CD4-positive, alpha-beta T cell treated with Interleukin-17A for 1 hour (primary cell): Measurements from ENCODE around the gene IFT88.
A peak's percentile ranks its signal among the peaks of the same experiment; 100 is the strongest.

Source experiments
- DNase-seq: peaks from one replicate; pipeline ENCODE4 v3.0.0-alpha.2; 2020

The IFT88 gene

DNA sequence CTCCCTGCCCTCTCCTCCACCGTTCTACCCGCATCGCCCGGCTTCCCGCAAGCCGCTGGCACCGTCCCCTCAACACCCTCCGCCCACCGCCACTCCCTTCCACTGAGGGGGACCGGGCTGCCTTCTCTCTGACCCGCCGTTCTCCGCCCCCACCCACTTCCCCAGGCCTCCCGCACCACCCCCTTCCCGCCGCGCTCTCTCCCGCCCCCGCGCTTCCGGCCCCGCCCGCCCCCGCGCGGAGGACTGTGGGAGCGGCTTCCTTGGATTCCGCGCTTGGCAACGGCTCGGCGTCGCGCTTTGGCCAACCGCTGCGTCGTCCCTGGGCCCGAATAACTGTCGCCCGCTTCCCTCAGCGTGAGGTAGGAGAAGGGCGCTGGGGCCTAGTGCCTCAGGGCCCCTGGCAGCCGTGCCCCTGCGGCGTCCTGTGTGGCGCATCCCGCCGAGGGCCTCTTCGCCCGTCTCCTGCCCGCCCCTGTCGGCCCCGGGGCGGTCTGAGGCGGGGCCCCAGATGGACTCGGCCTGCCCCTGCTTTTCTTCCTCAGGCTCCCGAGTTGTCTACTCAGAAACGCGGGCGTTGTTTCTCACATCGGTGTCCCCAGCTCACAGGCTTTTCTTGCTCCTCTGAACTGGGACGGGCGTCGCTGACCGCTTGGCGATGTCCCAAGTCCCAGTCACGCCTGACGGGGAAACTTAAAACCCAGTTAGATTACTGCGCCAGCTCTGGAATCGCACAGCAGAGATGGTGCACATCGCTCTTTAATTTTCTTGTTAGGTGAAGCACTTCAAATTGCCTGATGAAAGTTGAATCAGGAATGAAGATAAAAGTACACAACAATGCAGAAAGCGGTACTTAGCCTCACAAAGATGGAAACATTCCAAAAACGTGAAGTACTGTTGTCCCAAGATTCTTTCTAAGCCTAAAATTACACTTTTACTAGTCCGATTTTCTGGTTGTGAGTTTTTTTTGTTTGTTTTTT lies at the start of gene IFT88:
Gene IFT88, plus strand, starts transcription at position 260 of the 977 bp plus-strand sequence. CDS start 7,229 bp downstream, outside the sequence.
- peak; percentile 84 for DNase-seq

GRCh38 chr13:20518660-20519100 lies 48.3 kb upstream of the IFT88 start:
- no peak for DNase-seq

GRCh38 chr13:20519875-20520274 lies 47.1 kb upstream of the IFT88 start:
- DNase-seq: no peak

- no peak for DNase-seq
Observed at GRCh38 chr13:20521364-20522115, 45.4 kb upstream of the IFT88 start.

DNA sequence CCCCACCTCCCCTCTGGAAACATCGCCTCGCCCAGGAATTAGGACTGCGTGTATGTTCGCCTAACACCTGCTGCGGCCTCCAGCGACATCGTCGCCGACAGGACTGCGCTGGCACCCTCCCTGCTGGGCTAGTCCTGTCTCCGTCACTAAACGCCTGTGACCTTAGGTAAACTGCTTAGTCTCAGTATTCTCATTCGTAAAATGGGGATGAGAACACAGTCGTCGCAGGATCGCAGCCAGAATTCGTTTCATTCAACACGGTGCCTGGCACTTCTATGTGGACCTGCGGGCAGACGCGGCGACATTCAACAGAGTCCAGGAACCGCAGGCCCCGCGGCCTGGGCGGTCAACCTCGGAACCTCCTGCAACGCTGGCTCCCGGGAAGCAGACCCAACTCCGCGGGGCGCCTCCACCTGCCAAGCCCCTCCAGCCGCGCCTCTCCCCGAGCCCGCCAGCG lies 41.8 kb upstream of the IFT88 start:
- DNase-seq: peak; percentile 26

DNA sequence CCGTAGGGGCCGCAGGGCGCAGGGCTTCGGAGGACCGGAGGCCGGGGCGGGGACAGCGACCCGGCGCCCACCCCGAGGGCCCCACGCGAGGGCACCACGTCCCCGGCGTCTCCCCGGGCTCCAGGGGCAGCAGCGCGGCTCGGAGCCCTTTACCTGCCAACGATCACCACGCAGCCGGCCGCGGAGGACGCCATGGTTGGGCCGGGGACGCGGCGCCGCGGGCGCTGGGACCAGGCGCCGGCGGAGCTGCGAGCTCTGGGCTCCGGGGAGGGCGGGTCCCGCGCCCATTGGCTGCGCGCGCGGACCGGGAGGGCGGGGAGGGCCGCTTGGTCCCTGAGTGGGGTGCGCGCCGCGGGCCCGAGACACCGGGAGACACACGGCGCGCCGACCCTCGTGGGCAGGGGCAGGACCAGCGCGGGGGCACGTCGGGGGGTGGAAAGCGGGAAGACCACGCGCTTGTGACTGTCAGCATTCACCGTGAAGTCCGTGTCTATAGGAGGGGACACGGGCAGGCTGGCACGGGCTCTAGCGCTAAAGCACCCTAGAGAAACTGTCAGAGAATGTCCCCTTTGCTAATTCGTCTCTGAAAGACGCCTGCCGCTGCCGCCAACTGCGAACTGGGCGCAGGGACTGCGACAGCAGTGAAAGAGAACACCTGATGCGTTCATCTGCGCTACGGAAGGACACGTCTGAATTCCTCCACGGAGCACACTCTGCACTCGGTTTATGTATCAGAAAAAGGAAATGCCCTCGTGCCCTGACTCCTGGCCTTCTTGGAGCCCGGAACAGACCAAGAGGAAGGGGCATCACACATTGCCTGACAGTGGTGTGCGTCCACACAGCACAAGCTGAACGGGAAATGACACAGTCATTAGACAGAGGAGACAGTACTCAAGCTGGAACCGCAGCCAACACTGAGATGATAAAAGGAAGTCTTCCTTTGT lies 41.1 kb upstream of the IFT88 start, which contains the start of gene CRYL1:
Gene CRYL1, minus strand, starts transcription at position 257 of the 944 bp plus-strand sequence. Its CDS starts 63 bp downstream, at position 194.
- peak; percentile 75 for DNase-seq

- no peak for DNase-seq
Observed at GRCh38 chr13:20526664-20527063, 40.3 kb upstream of the IFT88 start.

GRCh38 chr13:20528452-20528851 lies 38.5 kb upstream of the IFT88 start:
- DNase-seq: no peak

DNA sequence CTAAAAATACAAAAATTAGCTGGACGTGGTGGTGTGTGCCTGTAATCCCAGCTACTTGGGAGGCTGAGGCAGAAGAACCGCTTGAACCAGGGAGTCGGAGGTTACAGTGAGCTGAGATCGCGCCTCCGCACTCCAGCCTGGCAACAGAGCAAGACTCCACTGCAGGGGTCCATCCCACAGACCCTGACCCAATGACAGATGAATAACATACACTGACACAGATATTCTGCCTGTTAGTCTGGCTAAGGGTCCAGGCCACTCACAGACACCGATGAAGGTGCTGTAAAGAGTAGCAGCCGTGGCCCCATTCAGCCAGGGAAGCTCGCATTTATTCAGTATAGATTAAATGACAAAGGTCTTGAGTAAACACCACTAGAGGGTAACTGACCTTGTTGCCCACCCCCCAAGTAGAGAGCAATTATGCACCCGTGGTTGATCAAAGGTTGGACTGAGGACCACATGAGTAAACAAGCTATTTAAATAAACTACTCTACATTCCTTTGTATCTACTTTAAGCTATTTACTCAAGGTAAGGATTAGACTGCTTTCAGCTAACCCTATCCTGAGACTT lies 32.8 kb upstream of the IFT88 start:
- no peak for DNase-seq

GRCh38 chr13:20536992-20537391 lies 30.0 kb upstream of the IFT88 start:
- no peak for DNase-seq

- DNase-seq: no peak
Observed at GRCh38 chr13:20544201-20544923, 22.6 kb upstream of the IFT88 start.

DNA sequence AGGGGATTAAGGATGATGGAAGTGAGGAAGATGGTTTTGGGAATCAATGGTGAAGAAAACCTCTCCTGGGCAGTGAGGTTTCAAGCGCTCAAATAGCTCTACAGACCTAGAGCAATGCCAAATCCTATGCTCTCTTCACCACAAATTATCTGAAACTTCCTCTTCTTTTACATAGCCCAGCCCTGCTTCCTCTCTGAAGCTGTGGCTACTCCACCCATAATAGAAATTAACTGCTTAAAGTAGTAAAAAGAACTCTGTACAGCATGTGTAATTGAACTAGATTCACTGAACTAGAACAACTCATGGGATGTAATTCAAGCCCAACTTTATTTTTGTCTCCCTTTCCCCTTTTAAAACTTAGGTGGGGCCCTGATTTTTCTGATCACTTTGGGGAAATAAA lies 20.4 kb upstream of the IFT88 start:
- DNase-seq: no peak

- DNase-seq: no peak
Observed at GRCh38 chr13:20547479-20547908, 19.5 kb upstream of the IFT88 start.

DNA sequence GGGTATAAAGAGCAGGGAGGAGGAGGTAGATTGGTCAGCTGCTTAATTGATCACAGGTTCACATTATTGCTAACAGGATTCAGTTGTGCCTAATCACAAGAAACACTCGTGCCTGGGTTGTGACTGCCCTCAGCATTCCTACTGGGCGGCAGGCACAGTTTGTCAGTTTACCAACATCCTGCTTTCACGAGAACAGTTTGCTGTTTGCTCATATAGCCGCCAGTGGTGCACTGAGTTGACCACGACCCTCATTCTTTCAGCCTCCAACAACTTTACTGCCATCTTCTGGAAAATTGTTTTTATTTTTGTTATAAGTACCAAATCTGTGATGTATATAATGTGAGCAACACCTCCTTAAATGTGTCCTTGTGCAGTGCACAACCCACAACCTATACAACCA lies 16.2 kb upstream of the IFT88 start:
- DNase-seq: no peak

DNA sequence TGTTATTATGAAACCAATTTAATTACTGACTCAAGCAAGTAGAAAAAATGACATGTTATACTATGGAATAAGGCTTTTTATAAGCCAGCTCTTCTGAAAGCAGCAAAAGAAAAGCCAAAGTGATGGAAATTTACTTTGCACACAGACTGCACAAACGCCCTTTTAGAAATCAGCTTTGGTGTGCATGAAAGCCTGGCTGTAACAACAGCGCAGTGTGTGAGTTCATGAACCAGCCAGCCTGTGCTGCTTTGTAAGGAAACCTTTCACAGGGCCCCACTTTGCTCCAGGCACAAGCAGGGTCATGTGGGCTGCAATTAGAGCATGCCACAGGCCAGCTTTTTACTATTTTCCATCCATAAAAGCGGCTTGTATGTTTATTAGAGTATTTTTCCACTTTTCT lies 13.6 kb upstream of the IFT88 start:
- no peak for DNase-seq

- DNase-seq: no peak
Observed at GRCh38 chr13:20558982-20559381, 8.0 kb upstream of the IFT88 start.

DNA sequence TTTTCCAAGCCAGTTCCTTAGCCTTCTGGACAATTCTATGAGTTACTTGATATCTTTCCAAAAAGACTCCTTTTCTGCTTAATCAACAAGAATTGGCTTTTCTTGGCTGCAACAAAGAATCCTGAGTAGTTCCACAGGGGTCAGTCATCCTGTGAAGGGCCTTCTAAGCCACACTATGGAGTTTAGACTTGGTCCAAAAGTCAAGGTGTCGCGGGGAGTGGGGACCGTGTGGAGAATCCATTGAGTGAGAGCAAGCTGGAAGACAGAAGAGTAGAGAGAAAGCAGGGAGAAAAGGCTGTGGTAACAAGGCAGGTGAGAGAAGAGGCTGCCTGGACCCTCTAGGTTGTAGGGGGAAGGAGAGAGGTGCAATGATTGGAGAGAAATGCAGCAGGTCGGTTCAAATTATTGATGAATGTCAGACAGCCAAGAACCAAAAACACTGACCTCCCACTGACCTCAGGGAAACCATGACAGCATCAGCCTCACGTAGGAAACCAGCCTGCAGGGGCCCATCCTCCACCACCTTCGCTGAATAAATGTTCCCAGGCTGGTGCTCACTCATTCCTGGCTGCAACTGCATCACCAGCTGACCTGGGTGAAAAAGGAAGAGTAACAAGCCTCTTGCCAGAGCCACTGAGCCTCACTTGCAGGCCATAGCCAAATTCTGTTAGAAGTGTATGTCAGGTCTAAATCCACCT lies 7.1 kb upstream of the IFT88 start:
- DNase-seq: no peak

GRCh38 chr13:20561741-20562140 lies 5.2 kb upstream of the IFT88 start:
- DNase-seq: no peak

DNA sequence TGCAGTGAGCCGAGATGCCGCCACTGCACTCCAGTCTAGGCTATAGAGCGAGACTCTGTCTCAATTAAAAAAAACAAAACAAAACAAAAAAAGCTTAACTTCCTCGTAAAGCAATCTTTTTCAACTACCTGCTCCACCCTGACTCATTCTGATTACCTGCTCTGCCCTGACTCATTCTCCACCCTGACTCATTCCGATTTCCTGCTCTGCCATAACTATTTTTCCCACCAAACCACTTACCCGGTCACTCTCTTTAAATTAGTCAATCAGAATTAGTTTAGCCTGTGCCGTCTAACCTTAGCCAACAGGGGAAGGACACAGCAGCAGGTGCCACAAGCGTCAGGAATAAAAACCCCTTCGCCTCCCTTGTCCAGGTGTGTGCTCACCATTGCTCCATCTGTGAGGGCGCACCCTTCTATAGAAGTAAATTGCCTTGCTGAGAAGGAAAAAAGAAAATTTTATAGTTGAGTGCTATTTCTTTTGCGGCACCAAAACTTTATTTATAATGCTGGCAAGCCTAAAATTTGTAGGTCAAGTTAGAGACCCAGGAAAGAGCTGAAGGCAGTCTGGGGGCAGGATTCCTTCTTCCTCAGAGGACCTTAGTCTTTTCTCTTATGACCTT lies 1.7 kb upstream of the IFT88 start:
- no peak for DNase-seq

- DNase-seq: no peak
Observed at GRCh38 chr13:20566468-20566897, 474 bp upstream of the IFT88 start.
